Progenitor cell of endocrine pancreas (in vitro differentiated cells): ENCODE data around the gene MARCHF11. TPM values are rescaled to one million over a fixed set of nuclear protein-coding genes. Genes with fewer than 3 reads are reported as not detected.

Source experiments
- DNase-seq: peaks from one replicate; pipeline ENCODE4 v3.0.0; 2021; ENCODE audit warnings: low spot score; ENCODE audit not compliant: unreplicated experiment
- H3K27ac Mint-ChIP-seq: 2 replicates; pipeline ENCODE4 v1.8.0; 2021; ENCODE audit warnings: mild to moderate bottlenecking, moderate library complexity, mixed read lengths
- H3K27me3 Mint-ChIP-seq: 2 replicates; pipeline ENCODE4 v1.8.0; 2021; ENCODE audit warnings: mixed read lengths
- H3K36me3 Mint-ChIP-seq: 2 replicates; pipeline ENCODE4 v1.8.0; 2022; ENCODE audit warnings: mixed read lengths; ENCODE audit not compliant: insufficient read depth
- H3K4me1 Mint-ChIP-seq: 2 replicates; pipeline ENCODE4 v1.8.0; 2021; ENCODE audit warnings: low read depth, mixed read lengths
- H3K4me3 Mint-ChIP-seq: 2 replicates; pipeline ENCODE4 v1.8.0; 2021; ENCODE audit warnings: low read depth, mild to moderate bottlenecking, moderate library complexity, mixed read lengths
- H3K9me3 Mint-ChIP-seq: 2 replicates; pipeline ENCODE4 v1.8.0; 2021; ENCODE audit warnings: low read depth, mixed read lengths
- total RNA-seq: library from RNA; stranded (reverse); gene quantifications from 2 replicates; pipeline ENCODE4 v1.2.1, GENCODE V29; 2021
- TF ChIP-seq, protein P1 (sequence below): fragments of 200-600 bp; sonication (generic); IDR thresholded peaks from one replicate; pipeline ENCODE4 v1.5.0; 2021; ENCODE audit warnings: antibody characterized with exemption, mild to moderate bottlenecking; ENCODE audit not compliant: unreplicated experiment

Gene MARCHF11
- total RNA-seq, 1 donor from 2014 or later: not detected

- no peak overlapping the region for H3K4me3 Mint-ChIP-seq
- H3K36me3 Mint-ChIP-seq: no peaks in the 10 kb centered on the region
- H3K27me3 Mint-ChIP-seq: no peaks in the 10 kb centered on the region
- no peak overlapping the region for H3K27ac Mint-ChIP-seq
- peaks cover 11% of the 10 kb centered on the region for H3K4me1 Mint-ChIP-seq
- no peak for DNase-seq
- TF ChIP-seq, protein P1, sequence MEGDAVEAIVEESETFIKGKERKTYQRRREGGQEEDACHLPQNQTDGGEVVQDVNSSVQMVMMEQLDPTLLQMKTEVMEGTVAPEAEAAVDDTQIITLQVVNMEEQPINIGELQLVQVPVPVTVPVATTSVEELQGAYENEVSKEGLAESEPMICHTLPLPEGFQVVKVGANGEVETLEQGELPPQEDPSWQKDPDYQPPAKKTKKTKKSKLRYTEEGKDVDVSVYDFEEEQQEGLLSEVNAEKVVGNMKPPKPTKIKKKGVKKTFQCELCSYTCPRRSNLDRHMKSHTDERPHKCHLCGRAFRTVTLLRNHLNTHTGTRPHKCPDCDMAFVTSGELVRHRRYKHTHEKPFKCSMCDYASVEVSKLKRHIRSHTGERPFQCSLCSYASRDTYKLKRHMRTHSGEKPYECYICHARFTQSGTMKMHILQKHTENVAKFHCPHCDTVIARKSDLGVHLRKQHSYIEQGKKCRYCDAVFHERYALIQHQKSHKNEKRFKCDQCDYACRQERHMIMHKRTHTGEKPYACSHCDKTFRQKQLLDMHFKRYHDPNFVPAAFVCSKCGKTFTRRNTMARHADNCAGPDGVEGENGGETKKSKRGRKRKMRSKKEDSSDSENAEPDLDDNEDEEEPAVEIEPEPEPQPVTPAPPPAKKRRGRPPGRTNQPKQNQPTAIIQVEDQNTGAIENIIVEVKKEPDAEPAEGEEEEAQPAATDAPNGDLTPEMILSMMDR: no peak
- H3K9me3 Mint-ChIP-seq: no peaks in the 10 kb centered on the region
These were observed 105.2 kb downstream of the MARCHF11 start for GRCh38 chr5:16074358-16074757.

DNA sequence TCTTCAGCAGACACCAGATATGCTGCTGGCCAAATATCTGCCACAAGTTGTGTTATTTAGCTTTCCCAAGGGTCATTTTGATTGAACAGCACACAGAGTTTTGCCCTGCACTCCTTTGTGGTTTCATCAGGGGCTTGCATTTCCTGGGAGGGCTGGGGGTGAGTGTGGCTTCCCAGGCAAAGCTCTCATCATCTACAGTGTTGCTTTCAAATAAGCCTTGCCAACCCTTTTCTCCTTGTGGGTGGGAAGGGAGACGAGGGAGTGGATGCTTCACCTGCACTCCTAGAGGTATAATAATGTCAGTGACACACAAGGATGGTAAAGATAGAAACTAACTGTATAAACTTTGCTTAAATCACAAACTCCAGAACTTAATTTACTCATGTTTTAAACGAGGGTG is 107.0 kb downstream of the MARCHF11 start:
- no peak for DNase-seq
- H3K27me3 Mint-ChIP-seq: no peaks in the 10 kb centered on the region

DNA sequence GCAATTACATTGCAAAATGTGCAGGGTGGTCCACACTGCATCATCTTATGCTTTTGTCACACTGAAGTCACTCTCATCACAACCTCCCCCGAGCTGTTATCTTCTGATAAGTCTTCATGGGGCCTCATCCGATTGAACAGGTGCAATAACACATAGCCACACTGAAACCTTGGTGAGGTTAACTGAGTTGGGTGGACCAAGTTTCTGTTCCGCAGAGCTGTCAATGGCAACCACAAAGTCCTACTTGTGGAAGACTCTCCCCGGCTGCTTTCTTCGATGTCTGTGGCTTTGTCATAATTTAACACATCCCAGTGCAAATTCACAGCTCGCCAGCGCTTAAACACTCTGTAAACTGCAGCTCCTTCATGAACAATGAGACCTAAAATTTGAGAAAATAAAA is 112.2 kb downstream of the MARCHF11 start:
- no peaks in the 10 kb centered on the region for H3K9me3 Mint-ChIP-seq
- H3K27me3 Mint-ChIP-seq: no peaks in the 10 kb centered on the region
- no peaks in the 10 kb centered on the region for H3K36me3 Mint-ChIP-seq
- H3K4me3 Mint-ChIP-seq: no peak overlapping the region
- DNase-seq: no peak
- TF ChIP-seq, protein P1: no peak
- no peak overlapping the region for H3K27ac Mint-ChIP-seq
- H3K4me1 Mint-ChIP-seq: peaks cover 1% of the 10 kb centered on the region

More for the DNA sequence above, 107.0 kb downstream of the MARCHF11 start:
- Mint-ChIP-seq H3K4me1 (peaks cover 11% of the 10 kb centered on the region), H3K27ac (no peak overlapping the region), H3K9me3 (no peaks in the 10 kb centered on the region), H3K4me3 (no peak overlapping the region), H3K36me3 (no peaks in the 10 kb centered on the region)
- TF ChIP-seq, protein P1: no peak

DNA sequence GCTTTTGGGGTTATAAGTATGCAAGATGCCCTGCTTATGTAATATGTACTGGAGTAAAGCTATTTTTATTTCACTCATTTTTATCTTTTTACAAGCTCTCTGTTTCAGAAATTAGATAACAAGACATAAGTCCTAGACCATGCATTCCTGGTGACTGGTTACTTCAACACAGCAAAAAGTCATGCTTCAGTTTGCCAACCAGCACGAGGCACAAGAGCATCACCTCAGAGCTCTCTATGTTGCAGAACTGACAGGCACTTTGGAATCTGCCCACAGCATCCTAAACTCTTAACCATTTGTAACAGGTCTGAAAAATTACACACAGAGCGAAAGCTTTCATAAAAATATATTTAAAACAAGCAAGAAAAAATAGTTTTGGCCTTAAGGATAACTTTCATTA is 112.8 kb downstream of the MARCHF11 start:
- TF ChIP-seq, protein P1: no peak
- no peaks in the 10 kb centered on the region for H3K36me3 Mint-ChIP-seq
- no peak overlapping the region for H3K27ac Mint-ChIP-seq
- no peaks in the 10 kb centered on the region for H3K9me3 Mint-ChIP-seq
- no peaks in the 10 kb centered on the region for H3K27me3 Mint-ChIP-seq
- H3K4me1 Mint-ChIP-seq: peaks cover 1% of the 10 kb centered on the region
- no peak for DNase-seq
- no peak overlapping the region for H3K4me3 Mint-ChIP-seq

GRCh38 chr5:16066320-16066719 is 113.3 kb downstream of the MARCHF11 start:
- H3K27me3 Mint-ChIP-seq: no peaks in the 10 kb centered on the region
- no peak for DNase-seq
- no peaks in the 10 kb centered on the region for H3K9me3 Mint-ChIP-seq
- H3K36me3 Mint-ChIP-seq: no peaks in the 10 kb centered on the region
- no peak overlapping the region for H3K4me3 Mint-ChIP-seq
- TF ChIP-seq, protein P1: no peak
- peaks cover 1% of the 10 kb centered on the region for H3K4me1 Mint-ChIP-seq
- H3K27ac Mint-ChIP-seq: no peak overlapping the region
